Glomerular endothelial cell (primary cell): Measurements from ENCODE around the gene ADAMTSL5. TPM values are rescaled to one million over a fixed set of nuclear protein-coding genes. Genes with fewer than 3 reads are reported as not detected.

Source experiments
- DNase-seq: peaks from one replicate; pipeline ENCODE4 v3.0.0-alpha.2; 2011; ENCODE audit warnings: low read depth, low spot score; ENCODE audit errors: extremely low read depth
- total RNA-seq: library from RNA; depleted of rRNA; stranded (reverse); fragments of >200 nt; gene quantifications from 2 replicates; pipeline ENCODE4 v1.2.3, GENCODE V29; 2015

ADAMTSL5 gene
- total RNA-seq, 1 donor from 2014 or later: 0.82 TPM

DNA sequence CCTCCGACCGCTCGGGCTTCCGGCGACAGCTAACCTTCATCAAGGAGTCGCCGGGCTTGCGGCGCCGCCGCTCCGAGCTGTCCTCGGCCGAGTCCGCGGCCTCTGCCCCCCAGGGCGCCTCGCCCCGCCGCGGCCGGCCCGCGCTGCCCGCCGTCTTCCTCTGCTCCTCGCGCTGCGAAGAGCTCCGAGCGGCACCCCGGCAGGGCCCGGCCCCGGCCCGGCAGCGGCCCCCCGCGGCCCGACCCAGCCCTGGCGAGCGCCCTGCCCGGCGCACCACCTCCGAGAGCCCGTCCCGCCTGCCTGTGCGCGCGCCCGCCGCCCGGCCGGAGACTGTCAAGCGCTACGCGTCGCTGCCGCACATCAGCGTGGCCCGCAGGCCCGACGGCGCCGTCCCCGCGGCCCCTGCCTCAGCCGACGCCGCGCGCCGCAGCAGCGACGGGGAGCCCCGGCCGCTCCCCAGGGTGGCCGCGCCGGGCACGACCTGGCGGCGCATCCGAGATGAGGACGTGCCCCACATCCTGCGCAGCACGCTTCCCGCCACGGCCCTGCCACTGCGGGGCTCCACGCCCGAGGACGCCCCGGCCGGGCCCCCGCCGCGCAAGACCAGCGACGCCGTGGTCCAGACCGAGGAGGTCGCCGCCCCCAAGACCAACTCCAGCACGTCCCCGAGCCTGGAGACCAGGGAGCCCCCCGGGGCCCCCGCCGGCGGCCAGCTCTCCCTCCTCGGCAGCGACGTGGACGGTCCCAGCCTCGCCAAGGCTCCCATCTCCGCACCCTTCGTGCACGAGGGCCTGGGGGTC, 43.4 kb downstream of the ADAMTSL5 start:
- no peak for DNase-seq

DNA sequence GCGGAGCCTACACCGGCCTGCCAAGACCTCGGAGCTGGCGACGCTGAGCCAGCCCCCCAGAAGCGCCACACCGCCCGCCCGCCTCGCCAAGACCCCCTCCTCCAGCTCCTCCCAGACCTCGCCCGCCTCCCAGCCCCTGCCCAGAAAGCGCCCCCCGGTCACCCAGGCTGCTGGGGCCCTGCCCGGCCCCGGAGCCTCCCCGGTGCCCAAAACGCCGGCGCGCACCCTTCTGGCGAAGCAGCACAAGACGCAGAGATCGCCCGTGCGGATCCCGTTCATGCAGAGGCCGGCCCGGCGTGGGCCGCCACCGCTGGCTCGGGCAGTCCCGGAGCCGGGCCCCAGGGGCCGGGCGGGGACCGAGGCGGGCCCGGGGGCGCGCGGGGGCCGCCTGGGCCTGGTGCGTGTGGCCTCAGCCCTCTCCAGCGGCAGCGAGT, 44.0 kb downstream of the ADAMTSL5 start:
- no peak for DNase-seq

- DNase-seq: no peak
These were observed 44.5 kb downstream of the ADAMTSL5 start for GRCh38 chr19:1468274-1468820.

DNA sequence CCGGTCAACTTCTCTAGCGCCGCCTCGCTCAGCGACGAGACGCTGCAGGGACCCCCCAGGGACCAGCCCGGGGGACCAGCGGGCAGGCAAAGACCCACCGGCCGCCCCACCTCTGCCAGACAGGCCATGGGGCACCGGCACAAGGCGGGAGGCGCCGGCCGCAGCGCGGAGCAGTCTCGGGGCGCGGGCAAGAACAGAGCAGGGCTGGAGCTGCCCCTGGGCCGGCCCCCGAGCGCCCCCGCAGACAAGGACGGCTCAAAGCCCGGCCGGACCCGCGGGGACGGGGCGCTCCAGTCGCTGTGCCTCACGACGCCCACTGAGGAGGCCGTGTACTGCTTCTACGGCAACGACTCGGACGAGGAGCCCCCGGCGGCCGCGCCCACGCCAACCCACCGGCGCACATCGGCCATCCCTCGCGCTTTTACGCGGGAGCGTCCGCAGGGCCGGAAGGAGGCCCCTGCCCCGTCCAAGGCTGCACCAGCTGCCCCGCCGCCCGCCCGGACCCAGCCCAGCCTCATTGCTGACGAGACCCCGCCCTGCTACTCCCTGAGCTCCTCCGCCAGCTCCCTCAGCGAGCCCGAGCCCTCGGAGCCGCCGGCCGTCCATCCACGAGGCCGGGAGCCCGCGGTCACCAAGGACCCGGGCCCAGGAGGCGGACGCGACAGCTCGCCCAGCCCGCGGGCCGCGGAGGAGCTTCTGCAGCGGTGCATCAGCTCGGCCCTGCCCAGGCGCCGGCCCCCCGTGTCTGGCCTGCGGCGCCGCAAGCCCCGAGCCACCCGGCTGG, 45.1 kb downstream of the ADAMTSL5 start:
- no peak for DNase-seq

- DNase-seq: no peak
These were observed 45.7 kb downstream of the ADAMTSL5 start for GRCh38 chr19:1467215-1467489.

DNA sequence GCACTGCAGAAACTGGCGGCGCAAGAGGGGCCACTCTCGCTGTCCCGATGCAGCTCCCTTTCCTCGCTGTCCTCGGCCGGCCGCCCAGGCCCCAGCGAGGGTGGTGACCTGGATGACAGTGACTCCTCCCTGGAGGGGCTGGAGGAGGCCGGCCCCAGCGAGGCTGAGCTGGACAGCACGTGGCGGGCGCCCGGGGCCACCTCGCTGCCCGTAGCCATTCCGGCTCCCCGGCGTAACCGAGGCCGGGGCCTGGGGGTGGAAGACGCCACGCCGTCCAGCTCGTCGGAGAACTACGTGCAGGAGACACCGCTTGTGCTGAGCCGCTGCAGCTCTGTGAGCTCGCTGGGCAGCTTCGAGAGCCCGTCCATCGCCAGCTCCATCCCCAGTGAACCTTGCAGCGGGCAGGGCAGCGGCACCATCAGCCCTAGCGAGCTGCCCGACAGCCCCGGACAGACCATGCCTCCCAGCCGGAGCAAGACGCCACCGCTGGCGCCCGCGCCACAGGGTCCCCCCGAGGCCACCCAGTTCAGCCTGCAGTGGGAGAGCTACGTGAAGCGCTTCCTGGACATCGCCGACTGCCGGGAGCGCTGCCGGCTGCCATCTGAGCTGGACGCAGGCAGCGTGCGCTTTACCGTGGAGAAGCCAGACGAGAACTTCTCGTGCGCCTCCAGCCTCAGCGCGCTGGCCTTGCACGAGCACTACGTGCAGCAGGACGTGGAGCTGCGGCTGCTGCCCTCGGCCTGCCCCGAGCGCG, 46.2 kb downstream of the ADAMTSL5 start:
- DNase-seq: no peak

DNA sequence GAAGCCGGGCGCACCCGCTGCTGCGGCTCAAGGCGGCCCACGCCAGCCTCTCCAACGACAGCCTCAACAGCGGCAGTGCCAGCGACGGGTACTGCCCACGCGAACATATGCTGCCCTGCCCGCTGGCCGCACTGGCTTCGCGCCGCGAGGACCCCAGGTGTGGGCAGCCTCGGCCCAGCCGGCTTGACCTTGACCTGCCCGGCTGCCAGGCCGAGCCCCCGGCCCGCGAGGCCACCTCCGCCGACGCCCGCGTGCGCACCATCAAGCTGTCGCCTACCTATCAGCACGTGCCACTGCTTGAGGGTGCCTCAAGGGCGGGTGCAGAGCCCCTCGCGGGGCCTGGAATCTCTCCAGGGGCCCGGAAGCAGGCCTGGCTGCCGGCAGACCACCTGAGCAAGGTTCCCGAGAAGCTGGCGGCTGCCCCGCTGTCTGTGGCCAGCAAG, 46.8 kb downstream of the ADAMTSL5 start:
- no peak for DNase-seq

DNA sequence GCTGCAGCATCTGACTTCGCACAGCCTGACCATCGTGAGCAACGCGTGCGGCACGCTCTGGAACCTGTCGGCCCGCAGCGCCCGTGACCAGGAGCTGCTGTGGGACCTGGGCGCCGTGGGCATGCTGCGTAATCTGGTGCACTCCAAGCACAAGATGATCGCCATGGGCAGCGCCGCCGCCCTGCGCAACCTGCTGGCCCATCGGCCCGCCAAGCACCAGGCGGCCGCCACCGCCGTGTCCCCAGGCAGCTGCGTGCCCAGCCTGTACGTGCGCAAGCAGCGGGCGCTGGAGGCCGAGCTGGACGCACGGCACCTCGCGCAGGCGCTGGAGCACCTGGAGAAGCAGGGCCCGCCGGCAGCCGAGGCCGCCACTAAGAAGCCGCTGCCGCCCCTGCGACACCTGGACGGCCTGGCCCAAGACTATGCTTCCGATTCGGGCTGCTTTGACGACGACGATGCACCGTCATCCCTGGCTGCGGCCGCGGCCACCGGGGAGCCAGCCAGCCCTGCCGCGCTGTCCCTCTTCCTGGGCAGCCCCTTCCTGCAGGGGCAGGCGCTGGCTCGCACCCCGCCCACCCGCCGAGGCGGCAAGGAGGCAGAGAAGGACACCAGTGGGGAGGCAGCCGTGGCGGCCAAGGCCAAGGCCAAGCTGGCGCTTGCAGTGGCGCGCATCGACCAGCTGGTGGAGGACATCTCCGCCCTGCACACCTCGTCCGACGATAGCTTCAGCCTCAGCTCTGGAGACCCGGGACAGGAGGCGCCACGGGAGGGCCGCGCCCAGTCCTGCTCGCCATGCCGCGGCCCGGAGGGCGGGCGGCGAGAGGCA, 47.4 kb downstream of the ADAMTSL5 start:
- no peak for DNase-seq

GRCh38 chr19:1461862-1462261, 51.0 kb downstream of the ADAMTSL5 start:
- DNase-seq: no peak

DNA sequence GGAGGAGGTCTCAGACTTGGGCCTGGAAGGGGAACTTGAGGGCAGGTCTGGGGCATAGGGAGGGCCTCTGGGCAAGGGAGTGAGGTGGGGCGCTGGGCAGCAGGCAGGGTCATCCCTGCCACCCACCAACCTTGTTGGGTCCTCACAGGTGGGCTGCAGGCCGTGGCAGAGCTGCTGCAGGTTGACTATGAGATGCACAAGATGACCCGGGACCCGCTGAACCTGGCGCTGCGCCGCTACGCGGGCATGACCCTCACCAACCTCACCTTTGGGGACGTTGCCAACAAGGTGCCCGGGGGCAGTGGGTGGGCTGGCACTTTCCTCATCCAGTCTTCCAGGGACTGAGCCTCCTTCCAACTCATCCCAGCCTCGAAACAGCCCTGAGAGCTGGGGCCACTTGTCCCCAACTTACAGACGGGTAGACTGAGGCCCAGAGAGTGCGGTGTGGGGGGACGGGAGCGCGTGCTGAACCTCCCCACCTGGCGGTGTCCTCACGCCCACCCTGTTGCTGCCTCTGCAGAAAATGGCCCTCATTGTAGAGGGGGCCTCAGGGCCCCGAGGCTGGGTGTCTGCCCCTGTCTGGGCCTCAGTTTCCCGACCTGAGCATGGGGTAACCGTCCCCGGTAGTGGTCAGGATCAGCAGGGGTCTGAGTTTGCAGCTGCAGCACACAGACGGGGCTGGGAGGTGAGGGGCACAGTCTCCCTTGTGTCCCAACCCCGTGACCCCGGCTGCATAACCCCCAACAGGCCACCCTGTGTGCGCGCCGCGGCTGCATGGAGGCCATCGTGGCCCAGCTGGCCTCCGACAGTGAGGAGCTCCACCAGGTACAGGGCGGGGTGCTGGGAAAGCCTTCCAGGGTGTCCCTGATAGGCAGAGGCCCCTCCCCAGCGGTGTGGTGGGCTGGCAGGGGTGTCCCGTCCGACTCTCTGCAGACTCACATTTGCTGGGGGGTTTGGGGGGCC, 52.5 kb downstream of the ADAMTSL5 start:
- DNase-seq: no peak

DNA sequence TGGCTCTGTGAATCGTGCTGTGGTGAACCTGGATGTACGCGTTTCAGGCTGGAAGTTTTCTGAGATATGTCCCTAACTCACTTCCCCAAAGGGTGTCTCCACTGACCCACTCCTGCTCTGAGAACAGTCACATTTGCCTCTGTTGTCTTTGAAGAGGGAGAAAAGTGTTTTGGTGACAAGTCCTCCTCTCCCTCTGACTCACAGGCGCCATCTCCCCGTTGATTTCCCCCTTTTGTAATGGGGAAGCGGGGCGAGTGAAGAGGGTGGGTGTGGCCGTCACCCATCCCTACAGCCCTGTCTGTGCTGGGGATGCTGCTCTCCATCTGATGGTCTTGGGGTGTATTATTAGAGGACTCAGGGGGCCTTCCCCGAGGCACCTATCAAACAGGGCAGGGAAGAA, 53.3 kb downstream of the ADAMTSL5 start:
- no peak for DNase-seq

GRCh38 chr19:1457892-1458291, 54.9 kb downstream of the ADAMTSL5 start:
- no peak for DNase-seq

DNA sequence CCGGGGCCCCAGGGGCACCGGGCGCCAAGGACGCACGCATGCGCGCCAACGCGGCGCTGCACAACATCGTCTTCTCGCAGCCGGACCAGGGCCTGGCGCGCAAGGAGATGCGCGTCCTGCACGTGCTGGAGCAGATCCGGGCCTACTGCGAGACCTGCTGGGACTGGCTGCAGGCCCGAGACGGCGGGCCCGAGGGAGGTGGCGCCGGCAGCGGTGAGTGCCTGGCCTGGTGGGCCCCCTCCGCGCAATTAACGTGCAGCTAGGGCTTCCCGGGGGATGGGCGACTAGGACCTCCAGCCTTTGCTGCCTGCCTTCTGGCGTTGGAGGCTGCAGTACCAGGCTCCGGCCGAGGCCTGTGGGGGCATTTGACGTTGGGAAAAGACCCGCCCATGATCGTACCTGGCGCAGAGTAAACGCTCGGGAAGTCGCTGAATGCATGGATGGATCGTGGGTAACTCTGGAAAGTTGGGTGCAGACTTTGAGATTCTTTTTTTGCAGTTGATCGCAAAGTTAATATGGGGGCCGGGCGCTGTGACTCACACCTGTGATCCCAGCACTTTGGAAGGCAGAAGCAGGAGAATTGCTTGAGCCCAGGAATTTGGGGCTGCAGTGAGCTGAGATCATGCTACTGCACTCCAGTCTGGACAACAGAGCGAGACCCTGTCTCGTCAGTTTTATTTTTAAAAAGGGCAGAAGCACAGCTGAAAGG, 55.6 kb downstream of the ADAMTSL5 start:
- no peak for DNase-seq

DNA sequence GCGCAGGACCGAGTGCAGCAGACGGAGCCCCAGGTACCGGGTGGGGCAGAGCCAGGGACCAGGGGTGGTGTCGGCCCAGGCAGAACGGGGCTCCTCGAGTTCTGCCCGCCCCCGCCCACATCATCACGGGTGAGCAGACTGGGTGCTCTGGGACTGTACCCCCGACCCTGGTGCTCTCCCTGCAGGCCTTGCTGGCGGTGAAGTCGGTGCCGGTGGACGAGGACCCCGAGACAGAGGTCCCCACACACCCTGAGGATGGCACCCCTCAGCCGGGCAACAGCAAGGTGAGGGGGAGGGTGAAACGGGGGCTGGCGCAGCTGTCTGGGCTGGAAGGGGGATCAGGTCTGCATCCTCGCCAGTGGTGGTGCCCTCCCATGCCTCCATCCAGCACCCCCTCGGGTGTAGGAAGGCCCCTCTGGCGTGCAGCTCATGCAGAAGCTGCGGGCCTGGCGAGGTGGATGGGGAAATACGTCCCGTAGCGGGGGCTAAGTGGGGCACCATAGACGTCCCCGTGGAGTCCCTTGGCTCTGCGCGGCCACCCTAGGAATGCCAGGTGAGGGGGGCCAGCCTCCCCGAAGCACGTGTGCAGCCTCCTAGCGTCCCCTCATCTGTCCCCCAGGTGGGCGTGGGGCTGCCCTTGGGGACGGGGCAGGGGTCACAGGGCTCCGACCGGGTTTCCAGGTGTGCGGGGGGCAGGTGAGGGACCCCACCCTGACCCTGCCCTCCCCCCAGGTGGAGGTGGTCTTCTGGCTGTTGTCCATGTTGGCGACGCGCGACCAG, 56.5 kb downstream of the ADAMTSL5 start:
- DNase-seq: no peak

- DNase-seq: no peak
These were observed 57.3 kb downstream of the ADAMTSL5 start for GRCh38 chr19:1455336-1456120.
